ENCODE measurements around the gene NAB2. TPM values are rescaled to one million over a fixed set of nuclear protein-coding genes. Genes with fewer than 3 reads are reported as not detected.

Gene NAB2
- total RNA-seq, 1 experiment from 2014 or later = 17.4 TPM

DNA sequence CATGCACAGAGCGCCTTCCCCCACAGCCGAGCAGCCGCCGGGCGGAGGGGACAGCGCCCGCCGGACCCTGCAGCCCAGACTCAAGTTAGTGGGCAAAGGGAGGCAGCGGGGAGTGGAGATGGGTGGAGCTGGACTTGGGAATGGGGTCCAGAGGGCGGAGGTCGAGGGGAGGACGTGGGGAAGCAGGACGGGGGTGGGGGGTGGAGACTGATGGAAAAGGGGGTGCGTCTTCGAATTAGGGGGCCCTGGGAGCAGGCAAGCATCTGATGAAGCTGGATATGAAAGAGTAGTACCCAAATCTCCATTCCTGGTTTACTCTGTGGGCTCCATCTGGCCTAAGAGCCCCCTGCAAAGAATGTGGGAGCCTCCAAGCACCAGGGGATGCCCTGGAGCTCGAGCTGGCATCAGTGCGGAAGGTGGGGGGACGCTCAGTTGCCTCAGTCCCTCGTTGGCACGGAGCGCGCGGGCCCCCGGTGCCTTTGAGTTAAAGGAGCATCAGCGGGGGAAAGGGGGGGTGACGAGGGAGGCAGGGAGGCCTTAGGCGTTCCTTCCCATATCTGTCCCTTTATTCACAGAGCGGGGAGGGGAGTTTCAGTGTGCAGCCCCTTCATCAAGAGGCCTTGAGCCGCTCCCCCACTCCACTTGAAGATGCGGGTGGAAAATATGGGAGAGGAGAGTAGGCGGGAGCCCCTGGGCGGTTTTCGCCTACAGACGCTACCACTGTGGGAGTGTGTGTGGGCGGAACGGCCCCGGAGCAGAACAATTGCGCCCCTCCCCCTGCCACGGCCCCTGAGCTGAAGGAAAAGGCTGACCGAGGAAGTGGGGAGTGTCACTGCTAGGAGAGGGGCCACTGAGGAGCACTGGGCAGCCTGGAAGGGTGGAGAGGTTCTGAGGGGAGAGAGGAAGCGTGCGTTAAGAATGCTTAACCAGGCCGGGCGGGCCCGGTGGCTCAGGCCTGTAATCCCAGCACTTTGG lies 644 bp downstream of the NAB2 start:
- H3K27ac ChIP-seq (ENCODE audit: low read length) = peak overlapping the region; percentile 29; the same call in 1 of the 2 replicates
- peak overlapping the region; percentile 81 for H2AFZ ChIP-seq (ENCODE audit: low read length)
- H3K4me3 ChIP-seq (ENCODE audit: low read length) = peak overlapping the region; percentile 94
- no TSS peak for BruUV-seq (replicated peaks)
- peak overlapping the region; percentile 99 for H3K4me2 ChIP-seq (ENCODE audit: low read length)
- TF ChIP-seq, protein P1, sequence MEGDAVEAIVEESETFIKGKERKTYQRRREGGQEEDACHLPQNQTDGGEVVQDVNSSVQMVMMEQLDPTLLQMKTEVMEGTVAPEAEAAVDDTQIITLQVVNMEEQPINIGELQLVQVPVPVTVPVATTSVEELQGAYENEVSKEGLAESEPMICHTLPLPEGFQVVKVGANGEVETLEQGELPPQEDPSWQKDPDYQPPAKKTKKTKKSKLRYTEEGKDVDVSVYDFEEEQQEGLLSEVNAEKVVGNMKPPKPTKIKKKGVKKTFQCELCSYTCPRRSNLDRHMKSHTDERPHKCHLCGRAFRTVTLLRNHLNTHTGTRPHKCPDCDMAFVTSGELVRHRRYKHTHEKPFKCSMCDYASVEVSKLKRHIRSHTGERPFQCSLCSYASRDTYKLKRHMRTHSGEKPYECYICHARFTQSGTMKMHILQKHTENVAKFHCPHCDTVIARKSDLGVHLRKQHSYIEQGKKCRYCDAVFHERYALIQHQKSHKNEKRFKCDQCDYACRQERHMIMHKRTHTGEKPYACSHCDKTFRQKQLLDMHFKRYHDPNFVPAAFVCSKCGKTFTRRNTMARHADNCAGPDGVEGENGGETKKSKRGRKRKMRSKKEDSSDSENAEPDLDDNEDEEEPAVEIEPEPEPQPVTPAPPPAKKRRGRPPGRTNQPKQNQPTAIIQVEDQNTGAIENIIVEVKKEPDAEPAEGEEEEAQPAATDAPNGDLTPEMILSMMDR (conservative IDR thresholded peaks at IDR 0.05; ENCODE audit: low read depth, low read length) = no peak
- no peak for TF ChIP-seq EZH2phosphoT487 (IDR thresholded peaks at IDR 0.05; ENCODE audit: borderline replicate concordance, low read length)
- no peak for TF ChIP-seq EZH2 (IDR thresholded peaks at IDR 0.05; ENCODE audit: low read length, unreplicated experiment)
- intact Hi-C loops (cut with micrococcal nuclease) = no loop called here
- peak; percentile 2; the same call in 1 of the 2 replicates for ATAC-seq
- no peaks in the 10 kb centered on the region for H4K20me1 ChIP-seq (ENCODE audit: low read length)
- H3K9me3 ChIP-seq (ENCODE audit: low read length) = no peaks in the 10 kb centered on the region
- H3K4me1 ChIP-seq (ENCODE audit: insufficient read depth, low read length) = peaks cover 25% of the 10 kb centered on the region
- CTCF ChIA-PET = interaction anchor here (0.6 to 1.7 kb wide), 2 partner anchors 20 to 361 kb away, joined by 3 to 10 read pairs; no protein-coding TSS in a partner anchor
- H3K27me3 ChIP-seq (ENCODE audit: low read length) = no peaks in the 10 kb centered on the region
- POLR2A ChIA-PET (ENCODE audit: unreplicated experiment) = no interaction called here
- H3K79me2 ChIP-seq (ENCODE audit: low read length) = peaks cover 19% of the 10 kb centered on the region
- no peaks in the 10 kb centered on the region for H3K9me2 ChIP-seq (replicated peaks; ENCODE audit: low read length)
- DNase-seq = peak; percentile 46
- no peaks in the 10 kb centered on the region for H3K36me3 ChIP-seq (ENCODE audit: low read depth, low read length)
- peak overlapping the region; percentile 70 for H3K9ac ChIP-seq (ENCODE audit: low read length)
- peaks cover 6% of the 10 kb centered on the region for H3F3A ChIP-seq (ENCODE audit: low read length, unreplicated experiment)

DNA sequence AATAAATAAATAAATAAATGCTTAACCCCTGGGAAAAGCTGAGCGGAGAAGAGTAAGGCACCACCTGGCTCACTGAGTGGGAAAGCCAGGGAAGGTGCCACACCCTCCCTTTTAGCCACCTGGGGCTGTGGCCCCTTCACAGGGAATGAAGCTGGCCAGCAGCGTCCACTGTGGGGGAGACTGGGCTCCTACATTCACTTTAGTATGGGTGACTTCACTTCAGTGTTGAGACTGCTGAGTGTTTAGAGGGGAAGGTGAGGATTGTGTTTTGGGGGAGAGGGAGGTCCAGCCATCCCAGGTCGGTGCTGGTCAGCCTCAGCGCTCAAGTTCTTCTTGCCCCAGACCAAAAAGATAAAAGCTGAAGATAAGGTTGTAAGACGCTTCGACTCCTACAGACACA lies 1.6 kb downstream of the NAB2 start:
- no peak overlapping the region for H3K9ac ChIP-seq (ENCODE audit: low read length)
- ATAC-seq = no peak
- H2AFZ ChIP-seq (ENCODE audit: low read length) = no peak overlapping the region

More for the DNA sequence above, 1.6 kb downstream of the NAB2 start:
- no peak for DNase-seq
- BruUV-seq (replicated peaks) = no TSS peak
- Histone ChIP-seq H3K9me2 (replicated peaks; ENCODE audit: low read length) (no peaks in the 10 kb centered on the region), H3K4me1 (ENCODE audit: insufficient read depth, low read length) (peaks cover 22% of the 10 kb centered on the region), H3K79me2 (ENCODE audit: low read length) (peaks cover 19% of the 10 kb centered on the region), H3K36me3 (ENCODE audit: low read depth, low read length) (no peaks in the 10 kb centered on the region), H3K4me3 (ENCODE audit: low read length) (peak overlapping the region; percentile 29; the same call in 1 of the 2 replicates), H3K27me3 (ENCODE audit: low read length) (no peaks in the 10 kb centered on the region), H3K27ac (ENCODE audit: low read length) (no peak overlapping the region), H3K4me2 (ENCODE audit: low read length) (peak overlapping the region; percentile 99), H3K9me3 (ENCODE audit: low read length) (no peaks in the 10 kb centered on the region), H4K20me1 (ENCODE audit: low read length) (no peaks in the 10 kb centered on the region), H3F3A (ENCODE audit: low read length, unreplicated experiment) (peaks cover 6% of the 10 kb centered on the region)
- TF ChIP-seq, protein P1 (conservative IDR thresholded peaks at IDR 0.05; ENCODE audit: low read depth, low read length) = no peak
- TF ChIP-seq EZH2phosphoT487 (IDR thresholded peaks at IDR 0.05; ENCODE audit: borderline replicate concordance, low read length) (no peak), EZH2 (IDR thresholded peaks at IDR 0.05; ENCODE audit: low read length, unreplicated experiment) (no peak)
- intact Hi-C loops (cut with micrococcal nuclease) = no loop called here
- ChIA-PET POLR2A (ENCODE audit: unreplicated experiment) (no interaction called here), CTCF (no interaction called here)
